GM12878 (cell line): Measurements from ENCODE around the gene USP31. TPM values are rescaled to one million over a fixed set of nuclear protein-coding genes. Genes with fewer than 3 reads are reported as not detected.

Experiments used
- ATAC-seq: fragments of 200-7000 bp; cut with Tn5 transposase; 3 replicates; pipeline ENCODE4 v1.9.1; 2020; ENCODE audit warnings: mild to moderate bottlenecking, moderate library complexity
- BruUV-seq: library from RNA; stranded (reverse); fragments of 400-500 nt; replicated peaks from 2 replicates; lab custom pipeline; 2021; lab: Mats Ljungman, UMichigan
- CTCF ChIA-PET: fragments of 300-600 bp; sonication (Branson Sonifier 250); formaldehyde crosslinking; extraction: SDS; loops from one replicate; lab custom pipeline; 2021; ENCODE audit warnings: inconsistent platforms; lab: Yijun Ruan, JAX
- POLR2A ChIA-PET: fragments of 350-600 bp; formaldehyde crosslinking; extraction: SDS; loops from one replicate; lab custom pipeline; 2021; ENCODE audit warnings: inconsistent platforms; lab: Charles Lee
- RAD21 ChIA-PET: fragments of 300-600 bp; sonication (Branson Sonifier 250); formaldehyde crosslinking; loops from one replicate; lab custom pipeline; 2023; ENCODE audit warnings: antibody characterized with exemption; ENCODE audit not compliant: unreplicated experiment; lab: Charles Lee
- SMC1A ChIA-PET: fragments of 300-600 bp; sonication (Branson Sonifier 250); formaldehyde crosslinking; loops from one replicate; lab custom pipeline; 2023; ENCODE audit not compliant: unreplicated experiment, uncharacterized antibody; lab: Charles Lee
- DNase-seq: peaks from one replicate; pipeline ENCODE4 v3.0.0-alpha.2; 2011; ENCODE audit warnings: low read depth, low spot score
- FAIRE-seq: peaks from 3 replicates; lab custom pipeline; 2011; peaks lifted over from hg19 to GRCh38; lab: Jason Lieb, UNC
- H2AFZ ChIP-seq: 2 replicates; pipeline ENCODE4 v1.6.0; 2011; ENCODE audit warnings: low read depth, low read length, control low read depth; ENCODE audit not compliant: control insufficient read depth
- H3K27ac ChIP-seq: 2 replicates; pipeline ENCODE4 v1.5.1; 2011; ENCODE audit warnings: control low read depth; ENCODE audit not compliant: control insufficient read depth, insufficient read depth
- H3K27me3 ChIP-seq, 2 experiments: replicated peaks in 1 of 2; 2 replicates each; pipeline versions ENCODE4 v1.6.0 to v1.6.1; 2011; ENCODE audit warnings: low read length in 1 of 2; ENCODE audit not compliant: control insufficient read depth in 2 of 2, insufficient read depth in 2 of 2
- H3K36me3 ChIP-seq, 2 experiments: 2 replicates each; pipeline ENCODE4 v1.5.1; 2011; ENCODE audit warnings: low read length in 1 of 2; ENCODE audit not compliant: control insufficient read depth in 2 of 2, insufficient read depth in 2 of 2
- H3K4me1 ChIP-seq: 2 replicates; pipeline ENCODE4 v1.6.1; 2011; ENCODE audit warnings: mild to moderate bottlenecking, low read length, moderate library complexity, mixed read lengths; ENCODE audit not compliant: control insufficient read depth, insufficient read depth
- H3K4me2 ChIP-seq: 2 replicates; pipeline ENCODE4 v1.6.0; 2011; ENCODE audit warnings: control low read depth; ENCODE audit not compliant: control insufficient read depth, insufficient read depth
- H3K4me3 ChIP-seq: fragments of 200-600 bp; sonication (generic); 2 replicates; pipeline ENCODE4 v1.5.1; 2016
- H3K79me2 ChIP-seq: 2 replicates; pipeline ENCODE4 v1.6.0; 2011; ENCODE audit warnings: low read length; ENCODE audit not compliant: control insufficient read depth, insufficient read depth
- H3K9ac ChIP-seq: 2 replicates; pipeline ENCODE4 v1.8.0; 2011; ENCODE audit warnings: low read length, control low read depth, mixed read lengths; ENCODE audit not compliant: control insufficient read depth, insufficient read depth
- H3K9me3 ChIP-seq: replicated peaks from 3 replicates; pipeline ENCODE4 v1.5.1; 2011; ENCODE audit warnings: mild to moderate bottlenecking, low read length; ENCODE audit not compliant: control insufficient read depth, insufficient read depth
- H4K20me1 ChIP-seq: 2 replicates; pipeline ENCODE4 v1.6.0; 2011; ENCODE audit not compliant: control insufficient read depth, insufficient read depth
- BRCA1 ChIP-seq: IDR thresholded peaks from 2 replicates; pipeline ENCODE4 v1.6.1; 2011; ENCODE audit warnings: low read depth, low read length, improper control_type of control experiment
- FOS ChIP-seq: IDR thresholded peaks from 3 replicates; pipeline ENCODE4 v1.6.1; 2011; ENCODE audit warnings: borderline replicate concordance; ENCODE audit not compliant: insufficient read length; ENCODE audit errors: extremely low read depth
- GATAD2B ChIP-seq: fragments of 450-650 bp; conservative IDR thresholded peaks from 2 replicates; pipeline ENCODE4 v1.6.1; 2017; ENCODE audit warnings: low read depth, mild to moderate bottlenecking, moderate library complexity
- NFXL1 ChIP-seq: fragments of 450-650 bp; IDR thresholded peaks from 2 replicates; pipeline ENCODE4 v1.6.1; 2017; ENCODE audit warnings: antibody characterized with exemption, mild to moderate bottlenecking, borderline replicate concordance
- RELA ChIP-seq: fragments of 450-650 bp; IDR thresholded peaks from 2 replicates; pipeline ENCODE4 v1.8.0; 2014; ENCODE audit warnings: borderline replicate concordance; ENCODE audit not compliant: partially characterized antibody
- REST ChIP-seq: IDR thresholded peaks from 2 replicates; pipeline ENCODE4 v1.6.1; 2012; ENCODE audit warnings: mild to moderate bottlenecking, low read depth, low read length
- RFX5 ChIP-seq: IDR thresholded peaks from 2 replicates; pipeline ENCODE4 v1.6.1; 2011; ENCODE audit warnings: low read depth, low read length, improper control_type of control experiment
- SREBF2 ChIP-seq: IDR thresholded peaks from 2 replicates; pipeline ENCODE4 v1.6.1; 2012; ENCODE audit warnings: mild to moderate bottlenecking, low read length
- STAT1 ChIP-seq: fragments of 450-650 bp; conservative IDR thresholded peaks from 2 replicates; pipeline ENCODE4 v1.6.1; 2014; ENCODE audit warnings: antibody characterized with exemption, mild to moderate bottlenecking
- YY1 ChIP-seq: IDR thresholded peaks from 2 replicates; pipeline ENCODE4 v1.6.1; 2011; ENCODE audit warnings: low read depth, mild to moderate bottlenecking, low read length
- WGBS: methylation state at CpG from one replicate; pipeline ENCODE4 v1.1.6; 2016; ENCODE audit warnings: low lambda C conversion rate; ENCODE audit not compliant: insufficient replicate concordance, insufficient coverage; ENCODE audit errors: missing lambda C conversion rate; 5-methylcytosine and 5-hydroxymethylcytosine counted together
- in situ Hi-C: fragments of 300-500 bp; cut with MboI; formaldehyde crosslinking; loops from 9 replicates; pipeline ENCODE4 v1.14.3; 2018; ENCODE audit warnings: mixed read lengths
- intact Hi-C: fragments of 100-400 bp; cut with micrococcal nuclease; formaldehyde crosslinking; loops from one replicate; pipeline ENCODE4 v1.14.2; 2022; ENCODE audit not compliant: unreplicated experiment
- polyA plus RNA-seq, 11 experiments: library from polyadenylated mRNA; depleted of rRNA in 4 of 11; unstranded in 6 of 11; stranded (reverse) in 5 of 11; fragments of >200 nt; fragmentation: Nextera tagmentation in 4 of 11; fragmentation: Illumina TruSeq in 1 of 11; extraction: Ambion mirVana in 4 of 11; extraction: Trizol in 1 of 11; gene quantifications; 1 replicate in 1 of 11; 2 replicates in 10 of 11; pipeline versions ENCODE4 v1.2.1 to v1.2.3, GENCODE V29; 2011 to 2016; ENCODE audit warnings: inconsistent platforms in 2 of 11, missing spikeins in 2 of 11, low read depth in 1 of 11
- total RNA-seq, 4 experiments: library from RNA; depleted of rRNA in 3 of 4; stranded (reverse); fragments of >200 nt in 3 of 4; fragmentation: Illumina TruSeq in 1 of 4; extraction: Trizol in 1 of 4; gene quantifications; 2 replicates each; pipeline versions ENCODE4 v1.2.1 to v1.2.3, GENCODE V29; 2013 to 2021

The USP31 gene
- total and polyA plus RNA-seq, 10 of the 15 experiments (the other 5 are each of a cell fraction or from before 2014, with no cell fraction given): 0.87 to 6.5 (median 3.2) TPM

GRCh38 chr16:23014592-23014991 is 134.7 kb downstream of the USP31 start:
- no peak for TF ChIP-seq RFX5
- peak; percentile 47; the same call in 1 of the 2 replicates for TF ChIP-seq REST
- TF ChIP-seq YY1: 0 out of 2 replicates have a peak, but pooled peaks have one; percentile 30
- no peak for TF ChIP-seq NFXL1
- no peak for TF ChIP-seq BRCA1
- TF ChIP-seq STAT1: no peak
- no peak for TF ChIP-seq FOS
- no peak for TF ChIP-seq SREBF2
- TF ChIP-seq GATAD2B: no peak
- TF ChIP-seq RELA: no peak
- intact Hi-C loops (no loop called here), in situ Hi-C loops (no loop called here)
- H3K27me3 ChIP-seq: no peaks in the 10 kb centered on the region
- ChIA-PET RAD21 (interaction anchor here (1.6 kb wide), 2 partner anchors 34 to 46 kb away, joined by 3 to 5 read pairs; no protein-coding TSS in a partner anchor), POLR2A (no interaction called here), SMC1A (interaction anchor here (0.6 to 1.9 kb wide), 5 partner anchors 27 to 419 kb away, joined by 3 to 5 read pairs (median 3); no protein-coding TSS in a partner anchor), CTCF (interaction anchor here (0.7 to 1.8 kb wide), 5 partner anchors 12 to 1368 kb away, joined by 3 to 5 read pairs (median 3); no protein-coding TSS in a partner anchor)
- FAIRE-seq (no peak), DNase-seq (no peak), ATAC-seq (peak; percentile 64)
- H3K36me3 ChIP-seq: no peaks in the 10 kb centered on the region
- H3K79me2 ChIP-seq: no peaks in the 10 kb centered on the region
- no peak overlapping the region for H3K4me3 ChIP-seq
- WGBS: 0% methylated on average over 2 of the region's 2 CpGs
- no TSS peak for BruUV-seq
- H3K9me3 ChIP-seq: no peaks in the 10 kb centered on the region
- H4K20me1 ChIP-seq: no peaks in the 10 kb centered on the region
- no peak overlapping the region for H2AFZ ChIP-seq
- no peak overlapping the region for H3K27ac ChIP-seq
- H3K4me1 ChIP-seq: no peaks in the 10 kb centered on the region
- no peak overlapping the region for H3K4me2 ChIP-seq
- H3K9ac ChIP-seq: no peak overlapping the region

Other genes with a start within 250 kb of the USP31 start
- 0.05 TPM in 1 of 2 replicates, not detected in the other for gene SCNN1G, start 33.3 kb upstream of the USP31 start, total RNA-seq (2014; rRNA removed)
- gene SCNN1G, start 33.3 kb upstream of the USP31 start, total RNA-seq (2014; rRNA removed; fragmentation: Illumina TruSeq; extraction: Trizol): 0.04 TPM in 1 of 2 replicates, not detected in the other
- 0.08 TPM in 1 of 2 replicates, not detected in the other for gene SCNN1G, start 33.3 kb upstream of the USP31 start, total RNA-seq (2021)
- 0.32 and 0.86 TPM in 2 replicates for gene SCNN1G, start 33.3 kb upstream of the USP31 start, polyA plus RNA-seq (2011; rRNA removed)
- gene SCNN1G, start 33.3 kb upstream of the USP31 start, polyA plus RNA-seq (2014; fragmentation: Illumina TruSeq; extraction: Trizol): 0.09 TPM in 1 of 2 replicates, not detected in the other
- gene SCNN1G, start 33.3 kb upstream of the USP31 start, polyA plus RNA-seq (2014; fragmentation: Nextera tagmentation; extraction: Ambion mirVana): under 1 TPM in 1 of 2 experiments, not detected in 1; 0.05 TPM
- not detected in 2 replicates for gene SCNN1G, start 33.3 kb upstream of the USP31 start, polyA plus RNA-seq (2014; rRNA removed)
- not detected for gene SCNN1G, start 33.3 kb upstream of the USP31 start, polyA plus RNA-seq (2016; fragmentation: Nextera tagmentation; extraction: Ambion mirVana)
- 0.22 and 0.28 TPM in 2 replicates for gene SCNN1B, start 152.8 kb upstream of the USP31 start, total RNA-seq (2014; rRNA removed)
- 0.37 and 0.58 TPM in 2 replicates for gene SCNN1B, start 152.8 kb upstream of the USP31 start, total RNA-seq (2014; rRNA removed; fragmentation: Illumina TruSeq; extraction: Trizol)
- 0.49 and 0.80 TPM in 2 replicates for gene SCNN1B, start 152.8 kb upstream of the USP31 start, total RNA-seq (2021)
- 0.59 and 1.5 TPM in 2 replicates for gene SCNN1B, start 152.8 kb upstream of the USP31 start, polyA plus RNA-seq (2011; rRNA removed)
- 0.10 and 0.69 TPM in 2 replicates for gene SCNN1B, start 152.8 kb upstream of the USP31 start, polyA plus RNA-seq (2014; fragmentation: Illumina TruSeq; extraction: Trizol)
- 1 to 10 TPM in 1 of 2 experiments, under 1 TPM in 1; 0.99 to 1.3 TPM for gene SCNN1B, start 152.8 kb upstream of the USP31 start, polyA plus RNA-seq (2014; fragmentation: Nextera tagmentation; extraction: Ambion mirVana)
- gene SCNN1B, start 152.8 kb upstream of the USP31 start, polyA plus RNA-seq (2014; rRNA removed): 0.27 and 0.51 TPM in 2 replicates
- gene SCNN1B, start 152.8 kb upstream of the USP31 start, polyA plus RNA-seq (2016; fragmentation: Nextera tagmentation; extraction: Ambion mirVana): under 1 TPM; 0.44 to 0.82 TPM